ENCODE data around the gene PSMD13. TPM values are rescaled to one million over a fixed set of nuclear protein-coding genes. Genes with fewer than 3 reads are reported as not detected.

PSMD13 gene
- total and polyA plus RNA-seq, 3 experiments from 2014 or later, result 218 to 237 (median 235) TPM

- H3K9me3 ChIP-seq (ENCODE audit: low read length), result no peaks in the 10 kb centered on the region
- no peak overlapping the region for H3K4me3 ChIP-seq (ENCODE audit: low read length)
- Mint-ChIP-seq H3K27ac (peak overlapping the region in 4 of 8 donors; percentile 5 to 89 (median 62)), H3K4me1 (peaks cover 0 to 5% (median 1%) of the 10 kb centered on the region in 3 donors), H3K9me3 (peaks cover 0 to 1% (median 0%) of the 10 kb centered on the region in 5 donors), H3K36me3 (peaks cover 0 to 39% (median 8%) of the 10 kb centered on the region in 3 donors), H3K4me3 (peak overlapping the region in 1 of 7 donors; percentile 2), H3K27me3 (no peaks in the 10 kb centered on the region)
- no peak for DNase-seq
- no peak overlapping the region for H3K27ac ChIP-seq (ENCODE audit: low read depth, low read length)
- ChIA-PET POLR2A (no interaction called here), CTCF (no interaction called here)
- H3K4me1 ChIP-seq (ENCODE audit: insufficient read depth, low read length), result no peaks in the 10 kb centered on the region
- H3K27me3 ChIP-seq (ENCODE audit: insufficient read depth, low read length, poor library complexity, severe bottlenecking), result no peaks in the 10 kb centered on the region
- H3K36me3 ChIP-seq (ENCODE audit: insufficient read depth, low read length), result peaks cover 6% of the 10 kb centered on the region
Measured at GRCh38 chr11:223026-223789, 13.6 kb upstream of the PSMD13 start.

- Histone ChIP-seq H3K4me3 (ENCODE audit: low read length) (no peak overlapping the region), H3K36me3 (ENCODE audit: insufficient read depth, low read length) (peaks cover 6% of the 10 kb centered on the region), H3K27me3 (ENCODE audit: insufficient read depth, low read length, poor library complexity, severe bottlenecking) (no peaks in the 10 kb centered on the region), H3K27ac (ENCODE audit: low read depth, low read length) (no peak overlapping the region), H3K9me3 (ENCODE audit: low read length) (no peaks in the 10 kb centered on the region), H3K4me1 (ENCODE audit: insufficient read depth, low read length) (no peaks in the 10 kb centered on the region)
- no peaks in the 10 kb centered on the region for H3K27me3 Mint-ChIP-seq
- no peak overlapping the region for H3K4me3 Mint-ChIP-seq
- H3K4me1 Mint-ChIP-seq, result peaks cover 4 to 12% (median 5%) of the 10 kb centered on the region in 3 donors
- peaks cover 0 to 1% (median 0%) of the 10 kb centered on the region in 5 donors for H3K9me3 Mint-ChIP-seq
- ChIA-PET POLR2A (no interaction called here), CTCF (no interaction called here)
- H3K27ac Mint-ChIP-seq, result no peak overlapping the region
- no peak for DNase-seq
- peaks cover 0 to 42% (median 8%) of the 10 kb centered on the region in 3 donors for H3K36me3 Mint-ChIP-seq
Measured at GRCh38 chr11:223884-224283, 12.9 kb upstream of the PSMD13 start.

DNA sequence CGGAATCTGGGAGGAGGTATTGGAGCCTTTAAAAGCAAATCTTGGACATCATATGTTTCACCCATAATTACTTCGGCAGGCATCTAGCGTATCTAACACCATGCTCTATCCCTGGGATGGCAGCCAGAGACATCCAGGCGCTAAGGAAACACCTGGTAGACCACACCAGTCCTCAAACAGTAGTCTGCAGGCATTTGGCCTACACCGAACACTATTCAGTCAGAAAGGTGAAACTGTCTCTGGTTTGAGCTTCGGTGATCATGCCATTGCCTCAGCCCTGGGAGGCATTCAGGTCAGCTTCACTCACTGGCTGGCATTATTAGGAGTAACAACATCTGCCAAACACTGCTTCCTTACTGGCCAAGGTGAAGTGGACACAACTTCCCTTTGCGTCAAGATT, 12.4 kb upstream of the PSMD13 start:
- peak overlapping the region in 2 of 8 donors; percentile 54 to 70 for H3K27ac Mint-ChIP-seq
- POLR2A ChIA-PET, result no interaction called here

DNA sequence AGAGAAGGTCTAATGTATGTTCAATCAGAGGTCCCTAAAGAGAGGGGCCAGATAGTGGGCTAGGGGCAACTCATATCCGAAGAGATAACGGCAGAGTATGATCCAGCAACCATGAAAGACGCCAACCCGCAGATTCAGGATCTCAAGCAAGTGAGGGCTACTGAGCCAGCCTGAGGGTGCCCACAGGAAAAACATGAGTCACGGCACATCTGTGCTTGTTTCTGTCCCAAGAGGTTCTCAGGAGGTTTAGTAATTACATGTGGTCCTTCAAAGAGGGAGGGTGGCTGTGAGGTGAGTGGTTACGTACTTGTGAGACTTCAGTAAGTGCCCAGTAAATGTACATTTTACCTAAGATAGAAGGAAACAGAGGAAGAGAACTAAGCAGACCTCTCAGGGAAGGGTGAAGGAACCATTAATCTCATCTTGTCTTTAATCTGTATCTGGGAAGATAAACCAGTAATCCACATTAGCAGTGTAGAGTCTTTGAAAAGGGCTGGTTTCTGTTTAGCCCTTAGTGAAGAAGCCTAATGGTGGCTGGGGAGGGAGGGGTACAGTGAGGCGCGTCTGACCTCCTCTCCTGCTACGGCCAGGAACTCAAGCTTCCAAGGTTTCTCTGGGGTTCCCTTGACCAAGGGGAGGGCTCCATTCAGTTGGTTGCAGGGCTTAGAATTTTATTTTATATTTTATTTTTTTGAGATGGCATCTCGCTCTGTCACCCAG, 10.9 kb upstream of the PSMD13 start:
- Histone ChIP-seq H3K4me1 (ENCODE audit: insufficient read depth, low read length) (no peaks in the 10 kb centered on the region), H3K36me3 (ENCODE audit: insufficient read depth, low read length) (peaks cover 6% of the 10 kb centered on the region), H3K4me3 (ENCODE audit: low read length) (no peak overlapping the region), H3K9me3 (ENCODE audit: low read length) (no peaks in the 10 kb centered on the region), H3K27ac (ENCODE audit: low read depth, low read length) (no peak overlapping the region), H3K27me3 (ENCODE audit: insufficient read depth, low read length, poor library complexity, severe bottlenecking) (no peaks in the 10 kb centered on the region)
- H3K36me3 Mint-ChIP-seq, result peaks cover 0 to 45% (median 4%) of the 10 kb centered on the region in 3 donors
- H3K4me1 Mint-ChIP-seq, result peaks cover 4 to 12% (median 5%) of the 10 kb centered on the region in 3 donors
- H3K27ac Mint-ChIP-seq, result peak overlapping the region in 3 of 8 donors; percentile 17 to 74 (median 57)
- H3K4me3 Mint-ChIP-seq, result no peak overlapping the region
- no peak for DNase-seq
- H3K9me3 Mint-ChIP-seq, result peaks cover 0 to 1% (median 0%) of the 10 kb centered on the region in 5 donors
- CTCF ChIA-PET, result no interaction called here
- POLR2A ChIA-PET, result no interaction called here
- no peaks in the 10 kb centered on the region for H3K27me3 Mint-ChIP-seq

More for the DNA sequence above, 12.4 kb upstream of the PSMD13 start:
- CTCF ChIA-PET, result no interaction called here
- H3K4me3 ChIP-seq (ENCODE audit: low read length), result no peak overlapping the region
- H3K27me3 ChIP-seq (ENCODE audit: insufficient read depth, low read length, poor library complexity, severe bottlenecking), result no peaks in the 10 kb centered on the region
- no peak overlapping the region for H3K27ac ChIP-seq (ENCODE audit: low read depth, low read length)
- DNase-seq, result no peak
- no peak overlapping the region for H3K4me3 Mint-ChIP-seq
- H3K9me3 ChIP-seq (ENCODE audit: low read length), result no peaks in the 10 kb centered on the region
- no peaks in the 10 kb centered on the region for H3K4me1 ChIP-seq (ENCODE audit: insufficient read depth, low read length)
- peaks cover 6% of the 10 kb centered on the region for H3K36me3 ChIP-seq (ENCODE audit: insufficient read depth, low read length)
- H3K27me3 Mint-ChIP-seq, result no peaks in the 10 kb centered on the region
- peaks cover 0 to 41% (median 4%) of the 10 kb centered on the region in 3 donors for H3K36me3 Mint-ChIP-seq
- peaks cover 0 to 1% (median 0%) of the 10 kb centered on the region in 5 donors for H3K9me3 Mint-ChIP-seq
- H3K4me1 Mint-ChIP-seq, result peaks cover 4 to 12% (median 5%) of the 10 kb centered on the region in 3 donors

GRCh38 chr11:227824-228379, 8.9 kb upstream of the PSMD13 start:
- H3K27me3 Mint-ChIP-seq, result no peaks in the 10 kb centered on the region
- H3K4me3 Mint-ChIP-seq, result no peak overlapping the region
- POLR2A ChIA-PET, result no interaction called here
- H3K36me3 Mint-ChIP-seq, result peaks cover 0 to 36% (median 8%) of the 10 kb centered on the region in 3 donors
- no peaks in the 10 kb centered on the region for H3K9me3 ChIP-seq (ENCODE audit: low read length)
- H3K9me3 Mint-ChIP-seq, result peaks cover 0 to 1% (median 0%) of the 10 kb centered on the region in 5 donors
- no peaks in the 10 kb centered on the region for H3K27me3 ChIP-seq (ENCODE audit: insufficient read depth, low read length, poor library complexity, severe bottlenecking)
- peaks cover 6% of the 10 kb centered on the region for H3K36me3 ChIP-seq (ENCODE audit: insufficient read depth, low read length)
- H3K27ac ChIP-seq (ENCODE audit: low read depth, low read length), result no peak overlapping the region
- CTCF ChIA-PET, result no interaction called here
- no peak for DNase-seq
- H3K27ac Mint-ChIP-seq, result peak overlapping the region in 4 of 8 donors; percentile 49 to 93 (median 68)
- no peaks in the 10 kb centered on the region for H3K4me1 ChIP-seq (ENCODE audit: insufficient read depth, low read length)
- no peak overlapping the region for H3K4me3 ChIP-seq (ENCODE audit: low read length)
- peaks cover 4 to 16% (median 5%) of the 10 kb centered on the region in 3 donors for H3K4me1 Mint-ChIP-seq

GRCh38 chr11:230431-230830, 6.3 kb upstream of the PSMD13 start:
- CTCF ChIA-PET, result no interaction called here
- no peaks in the 10 kb centered on the region for H3K9me3 ChIP-seq (ENCODE audit: low read length)
- no peak for DNase-seq

DNA sequence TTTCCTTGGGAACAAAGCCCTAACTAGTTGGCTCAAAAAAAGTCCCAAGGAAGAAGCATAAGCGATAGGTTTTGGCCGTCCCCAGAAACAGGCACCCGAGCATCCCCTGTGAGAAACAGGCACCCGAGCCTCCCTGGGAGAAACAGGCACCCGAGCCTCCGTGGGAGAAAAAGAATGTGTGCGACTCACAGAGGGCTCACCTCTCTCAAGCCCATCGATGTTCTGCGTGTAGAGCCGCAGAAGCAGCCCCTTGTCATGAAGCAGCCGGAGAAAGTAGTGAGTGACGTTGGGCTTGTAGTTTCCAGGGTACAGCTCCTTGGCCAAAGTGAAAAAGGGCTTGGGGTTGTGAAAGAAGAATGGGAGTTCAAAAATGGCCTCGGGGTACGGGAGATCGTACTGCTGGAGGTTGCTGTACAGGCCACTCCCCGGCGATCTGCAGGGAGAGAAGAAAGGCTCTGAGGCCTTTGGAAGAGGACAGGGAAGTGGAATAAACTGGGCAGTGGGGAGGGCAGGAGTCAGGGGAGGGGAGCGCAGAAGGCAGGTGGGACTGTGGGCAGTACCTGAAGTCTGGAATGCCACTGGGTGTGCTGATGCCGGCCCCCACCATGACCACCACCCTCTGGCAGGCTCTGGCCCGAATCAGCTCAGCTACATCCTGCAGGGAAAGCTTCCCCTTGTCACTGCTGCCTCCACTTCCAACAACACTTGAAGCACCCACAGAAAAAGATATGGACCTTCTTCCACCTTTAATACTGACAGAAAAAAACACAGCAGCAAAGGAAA, 3.8 kb upstream of the PSMD13 start:
- H3K9me3 ChIP-seq (ENCODE audit: low read length), result no peaks in the 10 kb centered on the region
- no peak overlapping the region for H3K27ac ChIP-seq (ENCODE audit: low read depth, low read length)
- Mint-ChIP-seq H3K9me3 (no peaks in the 10 kb centered on the region), H3K4me1 (peaks cover 25 to 47% (median 25%) of the 10 kb centered on the region in 3 donors), H3K4me3 (peak overlapping the region in 1 of 7 donors; percentile 73), H3K27me3 (peaks cover 0 to 4% of the 10 kb centered on the region in 2 donors), H3K27ac (peak overlapping the region in 7 of 8 donors; percentile 50 to 98 (median 73)), H3K36me3 (peaks cover 0 to 38% (median 6%) of the 10 kb centered on the region in 3 donors)
- H3K27me3 ChIP-seq (ENCODE audit: insufficient read depth, low read length, poor library complexity, severe bottlenecking), result no peaks in the 10 kb centered on the region
- ChIA-PET CTCF (no interaction called here), POLR2A (no interaction called here)
- H3K4me1 ChIP-seq (ENCODE audit: insufficient read depth, low read length), result peaks cover 19% of the 10 kb centered on the region
- H3K4me3 ChIP-seq (ENCODE audit: low read length), result no peak overlapping the region
- DNase-seq, result no peak
- no peaks in the 10 kb centered on the region for H3K36me3 ChIP-seq (ENCODE audit: insufficient read depth, low read length)

More at GRCh38 chr11:230431-230830, 6.3 kb upstream of the PSMD13 start:
- H3K27me3 ChIP-seq (ENCODE audit: insufficient read depth, low read length, poor library complexity, severe bottlenecking), result no peaks in the 10 kb centered on the region
- no peak overlapping the region for H3K27ac ChIP-seq (ENCODE audit: low read depth, low read length)
- no peaks in the 10 kb centered on the region for H3K36me3 ChIP-seq (ENCODE audit: insufficient read depth, low read length)
- no peaks in the 10 kb centered on the region for H3K9me3 Mint-ChIP-seq
- no peak overlapping the region for H3K4me3 ChIP-seq (ENCODE audit: low read length)
- no peaks in the 10 kb centered on the region for H3K27me3 Mint-ChIP-seq
- POLR2A ChIA-PET, result no interaction called here
- H3K4me1 ChIP-seq (ENCODE audit: insufficient read depth, low read length), result peaks cover 7% of the 10 kb centered on the region
- peaks cover 8 to 32% (median 14%) of the 10 kb centered on the region in 3 donors for H3K4me1 Mint-ChIP-seq
- no peak overlapping the region for H3K4me3 Mint-ChIP-seq
- H3K36me3 Mint-ChIP-seq, result peaks cover 0 to 34% (median 8%) of the 10 kb centered on the region in 3 donors
- H3K27ac Mint-ChIP-seq, result peak overlapping the region in 1 of 8 donors; percentile 29

Data from CD8-positive, alpha-beta memory T cell (primary cell).